DOHH2 (cell line): ENCODE results near the gene CRYM.

Experiments used
- EZH2phosphoT487 ChIP-seq: fragments of 200-600 bp; sonication (generic); IDR thresholded peaks from 2 replicates; pipeline ENCODE4 v1.6.1; 2017; ENCODE audit warnings: borderline replicate concordance, mild to moderate bottlenecking, antibody characterized with exemption, low read length, moderate library complexity, mixed read lengths
- TF ChIP-seq, protein P1 (sequence below): fragments of 200-600 bp; sonication (generic); IDR thresholded peaks from one replicate; pipeline ENCODE4 v1.5.1; 2014; ENCODE audit warnings: antibody characterized with exemption, mild to moderate bottlenecking, low read depth, low read length; ENCODE audit not compliant: poor library complexity, severe bottlenecking

DNA sequence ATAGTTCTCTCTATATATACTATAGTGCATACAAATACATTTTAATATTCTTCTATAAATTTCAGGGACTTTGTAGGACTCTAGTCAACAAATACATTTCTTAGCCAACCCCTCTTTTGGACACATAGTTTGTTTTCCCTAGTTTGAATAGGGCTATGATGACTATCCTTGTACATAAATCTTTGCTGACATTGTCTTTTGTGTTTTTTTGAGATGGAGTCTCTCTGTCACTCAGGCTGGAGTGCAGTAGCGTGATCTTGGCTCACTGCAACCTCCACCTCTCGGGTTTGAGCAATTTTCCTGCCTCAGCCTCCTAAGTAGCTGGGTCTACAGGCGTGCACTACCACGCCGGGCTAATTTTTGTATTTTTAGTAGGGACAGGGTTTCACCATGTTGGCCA is 41.3 kb downstream of the CRYM start:
- TF ChIP-seq, protein P1, sequence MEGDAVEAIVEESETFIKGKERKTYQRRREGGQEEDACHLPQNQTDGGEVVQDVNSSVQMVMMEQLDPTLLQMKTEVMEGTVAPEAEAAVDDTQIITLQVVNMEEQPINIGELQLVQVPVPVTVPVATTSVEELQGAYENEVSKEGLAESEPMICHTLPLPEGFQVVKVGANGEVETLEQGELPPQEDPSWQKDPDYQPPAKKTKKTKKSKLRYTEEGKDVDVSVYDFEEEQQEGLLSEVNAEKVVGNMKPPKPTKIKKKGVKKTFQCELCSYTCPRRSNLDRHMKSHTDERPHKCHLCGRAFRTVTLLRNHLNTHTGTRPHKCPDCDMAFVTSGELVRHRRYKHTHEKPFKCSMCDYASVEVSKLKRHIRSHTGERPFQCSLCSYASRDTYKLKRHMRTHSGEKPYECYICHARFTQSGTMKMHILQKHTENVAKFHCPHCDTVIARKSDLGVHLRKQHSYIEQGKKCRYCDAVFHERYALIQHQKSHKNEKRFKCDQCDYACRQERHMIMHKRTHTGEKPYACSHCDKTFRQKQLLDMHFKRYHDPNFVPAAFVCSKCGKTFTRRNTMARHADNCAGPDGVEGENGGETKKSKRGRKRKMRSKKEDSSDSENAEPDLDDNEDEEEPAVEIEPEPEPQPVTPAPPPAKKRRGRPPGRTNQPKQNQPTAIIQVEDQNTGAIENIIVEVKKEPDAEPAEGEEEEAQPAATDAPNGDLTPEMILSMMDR = no peak
- TF ChIP-seq EZH2phosphoT487 = no peak
